HG02678 (cell line): ENCODE measurements around the gene RCC2.
A peak's percentile ranks its signal among the peaks of the same experiment; 100 is the strongest.

Experiments used
- ATAC-seq: cut with Tn5 transposase; IDR thresholded peaks from one replicate; pipeline ENCODE4 v1.9.1; 2021; ENCODE audit warnings: mild to moderate bottlenecking, moderate library complexity; ENCODE audit not compliant: unreplicated experiment

RCC2 gene

DNA sequence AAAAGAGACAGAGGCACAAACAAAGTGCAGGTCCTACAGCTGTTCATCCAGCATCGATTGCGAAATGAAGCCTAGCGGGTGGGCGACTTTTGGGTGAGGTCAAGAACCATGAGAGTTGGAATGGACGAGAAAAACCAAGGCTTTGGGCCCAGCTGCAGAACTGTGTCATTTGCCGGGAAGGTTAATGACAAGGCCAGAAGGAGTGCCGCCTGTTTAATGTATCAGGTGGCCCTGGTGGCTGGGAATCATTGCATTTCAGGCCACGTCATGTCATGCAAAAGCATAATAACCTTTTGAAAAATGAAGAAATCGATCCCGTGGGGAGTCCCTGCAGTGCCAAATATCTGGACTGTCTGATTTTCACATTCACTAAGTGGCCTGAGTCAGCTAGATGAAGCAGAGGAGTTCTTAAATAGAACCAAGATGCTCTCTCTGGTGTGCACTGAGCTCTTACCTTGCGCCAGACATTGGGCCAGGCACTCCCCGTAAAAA, 8.1 kb upstream of the RCC2 start:
- ATAC-seq, result no peak

GRCh38 chr1:17442841-17443240, 3.4 kb upstream of the RCC2 start:
- ATAC-seq, result no peak

- ATAC-seq, result no peak
Observed at GRCh38 chr1:17441993-17442357, 2.5 kb upstream of the RCC2 start.

DNA sequence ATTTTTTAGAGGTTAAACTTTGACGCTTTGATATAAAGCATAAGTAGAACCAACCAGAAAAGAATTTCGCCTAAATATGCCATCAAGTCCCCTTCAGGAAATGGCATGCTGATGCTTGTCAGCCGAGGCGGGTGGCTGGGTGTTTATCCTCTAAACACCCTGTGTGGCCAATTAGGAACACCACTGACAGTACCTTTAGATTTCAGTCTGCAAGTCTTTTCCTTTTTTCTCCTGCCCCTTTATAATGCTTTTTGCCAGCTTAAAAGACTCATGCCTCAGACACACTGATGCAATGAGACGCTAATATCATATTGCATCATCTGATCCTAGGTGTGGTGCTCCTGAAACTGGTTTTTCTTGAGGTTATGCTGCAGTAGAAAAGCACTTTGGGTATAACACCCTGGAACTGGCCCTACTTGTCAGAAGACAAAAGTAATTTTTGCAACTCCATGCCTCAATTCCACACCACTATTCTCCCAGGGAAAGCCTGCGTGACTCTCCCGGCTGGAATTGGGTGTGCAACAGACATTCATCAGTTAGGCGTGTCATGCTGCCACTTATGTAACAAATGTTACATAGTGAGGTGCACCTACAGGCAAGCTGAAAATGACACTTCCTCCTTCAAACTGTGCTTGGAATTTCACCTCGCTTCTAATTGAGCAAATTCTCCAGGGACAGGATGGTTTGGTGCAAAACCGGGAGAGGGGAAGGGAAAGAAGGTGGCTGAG, 2.0 kb upstream of the RCC2 start:
- ATAC-seq, result no peak

DNA sequence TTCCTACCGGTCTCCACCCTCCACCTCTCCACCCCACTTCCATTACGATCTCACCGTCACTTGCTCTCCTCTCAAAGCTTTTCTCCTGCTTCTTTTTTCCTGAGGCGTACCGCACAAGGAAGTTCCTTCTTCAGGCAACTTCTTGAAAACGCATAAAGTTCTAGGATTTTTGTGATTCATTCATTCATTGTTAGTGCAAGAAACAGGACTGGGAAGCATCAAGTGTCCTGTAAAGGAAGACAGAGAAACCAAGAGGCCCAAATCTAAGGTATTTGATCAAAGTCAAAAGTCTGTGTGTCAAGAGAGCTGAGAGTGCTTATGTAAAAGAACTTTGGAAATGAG, 1.3 kb upstream of the RCC2 start:
- no peak for ATAC-seq

- ATAC-seq, result no peak
Observed at GRCh38 chr1:17440074-17440826, 773 bp upstream of the RCC2 start.

DNA sequence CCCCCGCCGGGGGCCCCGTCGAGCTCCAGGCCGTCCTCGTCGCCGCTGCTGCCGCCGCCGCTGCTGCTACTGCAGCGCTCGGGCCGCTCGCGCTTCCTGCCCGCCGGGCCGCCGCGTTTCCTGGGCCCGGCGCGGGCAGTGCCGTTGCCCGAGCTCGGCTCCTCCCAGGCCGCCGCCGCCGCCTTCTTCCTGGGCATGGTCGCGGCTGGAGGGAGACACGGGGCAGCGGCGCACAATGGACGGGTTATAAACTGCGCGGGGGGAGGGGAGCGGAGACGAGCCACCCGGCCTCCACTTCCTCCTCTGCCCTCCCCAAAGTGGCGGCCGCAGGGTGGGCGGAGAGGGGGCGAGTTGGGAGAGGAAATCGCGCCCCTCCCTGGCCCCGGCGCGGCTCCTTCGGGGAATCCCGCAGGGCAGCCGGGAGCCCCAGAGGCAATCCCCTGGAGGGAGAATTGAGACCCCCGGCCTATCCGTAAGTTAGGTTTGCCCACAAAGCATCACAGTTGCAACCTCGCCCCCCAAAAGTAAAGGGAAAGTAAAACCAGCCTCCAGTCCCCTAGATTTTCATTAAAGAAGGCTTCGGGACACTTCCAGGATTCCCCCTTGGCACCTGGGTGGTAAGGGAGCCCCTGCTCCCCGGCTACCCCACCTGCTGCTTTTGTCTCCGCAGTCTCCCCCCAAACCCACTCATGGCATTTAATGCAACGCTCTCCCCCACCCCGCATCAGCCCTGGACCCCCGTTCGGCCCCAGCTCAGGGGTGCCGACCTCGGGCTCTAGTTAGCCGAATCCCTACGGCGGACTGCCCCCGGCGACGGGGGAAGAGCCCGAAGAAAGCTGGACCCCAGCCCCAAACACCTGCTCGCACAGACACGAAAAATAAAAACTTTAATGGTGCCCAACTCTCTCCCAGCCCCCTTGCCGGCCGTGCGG, 893 bp downstream of the RCC2 start:
- ATAC-seq, result peak; percentile 45

- ATAC-seq, result peak; percentile 32
Observed at GRCh38 chr1:17437580-17438317, 1.7 kb downstream of the RCC2 start.

DNA sequence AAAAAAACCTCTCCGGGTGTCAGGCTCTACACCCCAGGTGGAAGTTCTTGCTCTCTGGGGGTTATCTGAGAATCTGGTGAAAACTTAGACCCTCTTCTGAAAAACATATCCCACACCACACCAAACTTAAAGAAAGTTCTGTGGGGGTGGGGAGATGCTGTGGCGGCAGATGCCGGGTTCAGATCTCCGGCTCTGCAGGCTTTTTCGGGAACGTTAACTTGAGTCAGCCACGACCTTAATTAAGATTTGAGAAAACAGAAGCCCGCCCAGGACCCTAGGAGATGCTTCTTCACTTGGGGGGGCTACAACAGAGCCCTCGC, 2.3 kb downstream of the RCC2 start:
- no peak for ATAC-seq

DNA sequence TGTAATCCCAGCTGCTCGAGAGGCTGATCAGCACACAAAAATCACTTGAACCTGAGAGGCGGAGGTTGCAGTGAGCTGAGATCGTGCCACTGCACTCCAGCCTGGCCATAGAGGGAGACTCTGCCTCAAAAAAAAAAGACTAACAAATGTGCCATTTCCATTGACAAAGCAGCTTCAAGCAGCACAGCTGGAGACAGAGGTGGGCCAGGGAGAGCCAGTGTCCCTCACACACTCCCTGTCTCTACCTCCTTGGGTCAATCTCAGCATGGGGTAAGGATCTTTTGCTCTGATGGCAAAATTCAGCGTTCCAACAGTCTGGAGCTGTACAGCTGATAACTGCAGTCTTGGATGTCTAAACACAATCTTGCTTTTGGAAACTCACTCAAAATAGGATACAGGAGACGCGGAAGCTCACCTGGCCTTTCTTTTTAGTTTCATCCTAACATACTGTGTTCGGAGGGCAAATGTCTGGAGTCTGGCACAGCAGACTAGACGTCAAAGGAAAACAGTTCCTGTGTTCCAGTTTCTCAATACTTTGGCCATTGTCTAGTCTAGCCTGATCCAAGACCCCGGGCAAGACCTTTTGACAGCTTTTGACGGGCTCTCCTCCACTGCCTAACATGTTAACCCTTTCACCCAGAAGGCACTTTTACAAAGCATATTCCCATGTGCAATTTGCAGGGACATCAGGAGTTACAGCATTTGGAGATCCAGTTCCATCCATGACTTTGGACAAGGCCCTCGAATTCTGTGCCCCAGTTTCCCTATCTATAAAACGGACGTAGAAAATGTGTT, 2.9 kb downstream of the RCC2 start:
- no peak for ATAC-seq

DNA sequence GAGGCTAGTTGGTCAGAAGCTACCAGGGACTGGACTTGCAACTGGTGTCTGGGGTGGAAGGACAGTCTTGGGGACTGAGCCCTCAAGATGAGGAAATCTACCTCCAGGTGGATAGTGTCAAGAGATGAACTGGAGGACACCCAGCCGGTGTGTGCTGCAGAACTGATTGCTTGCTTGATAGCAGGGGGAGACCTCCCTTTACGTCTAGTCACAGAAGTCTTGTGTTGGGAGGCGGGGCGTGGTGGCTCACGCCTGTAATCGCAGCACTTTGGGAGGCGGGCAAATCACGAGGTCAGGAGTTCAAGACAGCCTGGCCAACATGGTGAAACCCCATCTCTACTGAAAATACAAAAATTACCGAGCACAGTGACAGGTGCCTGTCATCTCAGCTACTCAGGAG, 4.9 kb downstream of the RCC2 start:
- ATAC-seq, result no peak

- ATAC-seq, result no peak
Observed at GRCh38 chr1:17434016-17434415, 5.5 kb downstream of the RCC2 start.

DNA sequence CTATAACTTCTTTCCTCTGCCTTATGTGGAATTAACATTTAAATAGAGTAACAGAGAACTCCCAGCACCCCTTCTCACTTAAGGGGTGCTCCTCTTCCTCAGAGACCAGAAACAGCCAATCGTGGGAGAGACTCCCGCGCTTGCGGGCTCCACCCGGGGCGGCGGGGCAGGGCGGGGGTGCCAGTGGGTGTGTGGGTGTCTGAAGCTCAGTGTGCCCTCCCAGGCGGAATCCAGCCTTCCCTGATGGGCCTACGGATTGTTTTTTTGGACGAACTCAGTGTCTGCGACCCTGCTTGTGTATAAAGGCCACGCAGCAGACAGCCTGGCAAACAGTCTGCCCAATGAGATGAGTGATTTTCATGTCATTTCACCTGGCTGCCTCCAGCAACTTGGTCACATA, 6.2 kb downstream of the RCC2 start:
- no peak for ATAC-seq

DNA sequence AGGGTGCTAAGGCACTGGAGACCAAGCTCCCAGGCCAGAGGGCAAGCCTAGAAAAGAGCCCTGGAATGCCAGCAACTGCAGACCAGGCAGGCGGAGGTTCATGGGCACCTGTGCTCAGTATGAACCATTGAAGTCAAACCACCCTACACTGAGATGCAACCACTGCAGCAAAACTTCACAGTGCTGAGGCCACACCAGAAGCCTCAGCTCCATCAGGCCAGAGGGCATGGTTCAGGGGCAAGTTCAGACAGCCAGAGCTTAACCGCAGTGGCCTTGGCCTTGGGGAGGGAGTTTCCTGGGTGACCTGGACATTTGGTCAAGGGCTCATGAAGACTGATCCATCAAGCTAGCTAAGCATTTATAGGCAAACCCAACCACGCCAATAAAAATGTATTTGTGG, 7.1 kb downstream of the RCC2 start:
- no peak for ATAC-seq

- ATAC-seq, result no peak
Observed at GRCh38 chr1:17429183-17429582, 10.3 kb downstream of the RCC2 start.

DNA sequence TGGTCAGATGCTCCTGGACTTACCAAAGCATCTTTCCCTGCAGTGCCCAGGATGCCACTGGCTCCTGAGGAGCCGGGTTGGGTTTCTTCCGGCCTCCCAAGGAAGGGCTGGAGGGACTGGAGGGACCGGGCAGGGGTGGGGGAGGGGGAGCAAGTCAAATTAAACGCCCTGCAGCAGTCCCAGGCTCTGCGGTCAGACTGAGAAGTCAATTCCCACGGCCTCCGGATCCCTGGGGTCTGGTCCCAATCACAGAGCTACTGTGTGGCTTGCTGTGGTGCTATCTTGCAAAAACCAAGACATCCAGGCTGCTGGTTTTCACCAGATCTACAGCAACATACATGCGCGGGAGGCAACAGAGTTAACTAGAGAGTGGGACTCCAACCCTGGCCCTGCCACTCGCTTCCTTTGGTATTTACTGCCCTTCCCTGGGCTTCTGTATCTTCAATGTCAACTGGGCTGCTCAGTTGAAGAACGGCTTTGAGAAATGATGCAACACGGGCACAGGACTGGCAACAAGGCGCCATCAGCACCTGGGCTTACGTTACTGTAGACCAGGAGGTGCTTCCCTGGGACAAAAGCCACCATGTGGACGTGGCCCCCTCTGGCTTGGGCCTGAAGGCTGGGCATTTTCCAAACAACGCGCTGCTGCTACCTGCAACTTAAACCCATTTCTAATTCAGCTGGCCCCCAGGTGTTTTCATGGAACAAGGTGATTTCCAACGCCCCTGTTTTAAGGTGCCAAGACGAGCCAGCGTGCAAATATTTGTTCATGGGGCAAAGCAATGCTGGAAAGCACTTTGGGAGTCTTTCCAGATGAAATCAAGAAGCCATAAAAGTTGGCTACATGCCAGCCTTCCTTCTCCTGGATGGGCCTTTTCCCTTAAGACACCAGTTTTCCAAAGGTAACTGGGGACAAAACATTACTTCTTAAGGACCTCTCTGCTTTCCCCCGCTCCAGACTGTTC, 11.5 kb downstream of the RCC2 start:
- ATAC-seq, result no peak

GRCh38 chr1:17425806-17426600, 13.5 kb downstream of the RCC2 start:
- no peak for ATAC-seq

GRCh38 chr1:17423781-17424245, 15.7 kb downstream of the RCC2 start:
- ATAC-seq, result no peak
